Glutamatergic neuron (in vitro differentiated cells): ENCODE measurements around the gene BUD13. TPM values are rescaled to one million over a fixed set of nuclear protein-coding genes. Genes with fewer than 3 reads are reported as not detected.

Experiments
- DNase-seq: peaks from one replicate; pipeline ENCODE4 v3.0.0; 2022
- H3K27ac Mint-ChIP-seq: one replicate; pipeline ENCODE4 v1.8.0; 2020; ENCODE audit warnings: mild to moderate bottlenecking, mixed read lengths, inconsistent platforms; ENCODE audit not compliant: unreplicated experiment
- H3K27me3 Mint-ChIP-seq: one replicate; pipeline ENCODE4 v1.8.0; 2020; ENCODE audit warnings: mild to moderate bottlenecking, moderate library complexity, mixed read lengths, inconsistent platforms; ENCODE audit not compliant: unreplicated experiment
- H3K36me3 Mint-ChIP-seq: one replicate; pipeline ENCODE4 v1.8.0; 2020; ENCODE audit warnings: mild to moderate bottlenecking, mixed read lengths, inconsistent platforms; ENCODE audit not compliant: unreplicated experiment
- H3K4me1 Mint-ChIP-seq: one replicate; pipeline ENCODE4 v1.8.0; 2020; ENCODE audit warnings: mild to moderate bottlenecking, low read depth, mixed read lengths, inconsistent platforms; ENCODE audit not compliant: unreplicated experiment
- H3K4me3 Mint-ChIP-seq: one replicate; pipeline ENCODE4 v1.8.0; 2020; ENCODE audit warnings: mild to moderate bottlenecking, mixed read lengths, inconsistent platforms; ENCODE audit not compliant: unreplicated experiment
- H3K9me3 Mint-ChIP-seq: one replicate; pipeline ENCODE4 v1.8.0; 2020; ENCODE audit warnings: mild to moderate bottlenecking, moderate library complexity, mixed read lengths, inconsistent platforms; ENCODE audit not compliant: unreplicated experiment
- CTCF ChIP-seq: fragments of 200-600 bp; sonication (generic); IDR thresholded peaks from one replicate; pipeline ENCODE4 v1.5.0; 2021; ENCODE audit not compliant: partially characterized antibody, unreplicated experiment
- total RNA-seq: library from RNA; stranded (reverse); fragmentation: NEBNext Ultra II Directional; extraction: Animal tissue kit (Norgen Biotek cat#: 25700); gene quantifications from one replicate; pipeline ENCODE4 v1.2.1, GENCODE V29; 2021; ENCODE audit not compliant: unreplicated experiment

BUD13 gene
- total RNA-seq, 1 donor from 2014 or later = 17.0 TPM

GRCh38 chr11:116721988-116722387, 50.8 kb downstream of the BUD13 start:
- Mint-ChIP-seq H3K27me3 (peaks cover 14% of the 10 kb centered on the region), H3K36me3 (peaks cover 4% of the 10 kb centered on the region), H3K4me1 (peaks cover 1% of the 10 kb centered on the region), H3K27ac (no peak overlapping the region), H3K4me3 (no peak overlapping the region), H3K9me3 (peaks cover 2% of the 10 kb centered on the region)
- no peak for DNase-seq
- TF ChIP-seq CTCF = no peak

GRCh38 chr11:116720895-116721294, 51.9 kb downstream of the BUD13 start:
- Mint-ChIP-seq H3K27ac (no peak overlapping the region), H3K4me3 (no peak overlapping the region), H3K27me3 (peaks cover 11% of the 10 kb centered on the region), H3K9me3 (peaks cover 5% of the 10 kb centered on the region), H3K36me3 (peaks cover 4% of the 10 kb centered on the region), H3K4me1 (no peaks in the 10 kb centered on the region)
- no peak for TF ChIP-seq CTCF
- no peak for DNase-seq

GRCh38 chr11:116718955-116719501, 53.8 kb downstream of the BUD13 start:
- TF ChIP-seq CTCF = no peak
- no peak overlapping the region for H3K27ac Mint-ChIP-seq
- H3K9me3 Mint-ChIP-seq = peaks cover 5% of the 10 kb centered on the region
- H3K4me3 Mint-ChIP-seq = no peak overlapping the region
- peaks cover 4% of the 10 kb centered on the region for H3K36me3 Mint-ChIP-seq
- no peaks in the 10 kb centered on the region for H3K4me1 Mint-ChIP-seq
- peaks cover 9% of the 10 kb centered on the region for H3K27me3 Mint-ChIP-seq
- no peak for DNase-seq

- no peak for DNase-seq
- no peak for TF ChIP-seq CTCF
- H3K4me3 Mint-ChIP-seq = no peak overlapping the region
- peaks cover 5% of the 10 kb centered on the region for H3K9me3 Mint-ChIP-seq
- peaks cover 4% of the 10 kb centered on the region for H3K36me3 Mint-ChIP-seq
- H3K4me1 Mint-ChIP-seq = no peaks in the 10 kb centered on the region
- H3K27ac Mint-ChIP-seq = no peak overlapping the region
- H3K27me3 Mint-ChIP-seq = peaks cover 6% of the 10 kb centered on the region
Measured at GRCh38 chr11:116716621-116717020, 56.2 kb downstream of the BUD13 start.

- Mint-ChIP-seq H3K27ac (no peak overlapping the region), H3K27me3 (peaks cover 3% of the 10 kb centered on the region), H3K36me3 (peaks cover 4% of the 10 kb centered on the region), H3K4me1 (no peaks in the 10 kb centered on the region), H3K9me3 (peaks cover 5% of the 10 kb centered on the region), H3K4me3 (no peak overlapping the region)
- no peak for DNase-seq
- no peak for TF ChIP-seq CTCF
Measured at GRCh38 chr11:116715383-116715782, 57.4 kb downstream of the BUD13 start.
